ENCODE data around the gene TMEM39B. TPM values are rescaled to one million over a fixed set of nuclear protein-coding genes. Genes with fewer than 3 reads are reported as not detected.
"Not testable (repeated sequence)": the region's sequence is repeated elsewhere in the genome, so short reads cannot be mapped to it uniquely, and the experiment has no call there.

TMEM39B gene
- total RNA-seq, 1 experiment from 2014 or later = 14.3 TPM

- H3K27me3 ChIP-seq (ENCODE audit: control insufficient read depth, insufficient read depth, low read length); H3K4me3 ChIP-seq (ENCODE audit: insufficient read depth, low read depth, low read length); H3K36me3 ChIP-seq (replicated peaks; ENCODE audit: control insufficient read depth, insufficient read depth, low read length); DNase-seq: not testable (repeated sequence)
These were observed 40.7 kb downstream of the TMEM39B start for GRCh38 chr1:32113436-32113835.

GRCh38 chr1:32114420-32114819 is 41.7 kb downstream of the TMEM39B start:
- Histone ChIP-seq H3K36me3 (replicated peaks; ENCODE audit: control insufficient read depth, insufficient read depth, low read length) (no peaks in the 10 kb centered on the region), H3K4me3 (ENCODE audit: insufficient read depth, low read depth, low read length) (no peak overlapping the region), H3K27me3 (ENCODE audit: control insufficient read depth, insufficient read depth, low read length) (no peaks in the 10 kb centered on the region)
- no peak for DNase-seq

GRCh38 chr1:32115496-32115895 is 42.8 kb downstream of the TMEM39B start:
- DNase-seq = no peak
- Histone ChIP-seq H3K4me3 (ENCODE audit: insufficient read depth, low read depth, low read length) (no peak overlapping the region), H3K36me3 (replicated peaks; ENCODE audit: control insufficient read depth, insufficient read depth, low read length) (no peaks in the 10 kb centered on the region), H3K27me3 (ENCODE audit: control insufficient read depth, insufficient read depth, low read length) (no peaks in the 10 kb centered on the region)

DNA sequence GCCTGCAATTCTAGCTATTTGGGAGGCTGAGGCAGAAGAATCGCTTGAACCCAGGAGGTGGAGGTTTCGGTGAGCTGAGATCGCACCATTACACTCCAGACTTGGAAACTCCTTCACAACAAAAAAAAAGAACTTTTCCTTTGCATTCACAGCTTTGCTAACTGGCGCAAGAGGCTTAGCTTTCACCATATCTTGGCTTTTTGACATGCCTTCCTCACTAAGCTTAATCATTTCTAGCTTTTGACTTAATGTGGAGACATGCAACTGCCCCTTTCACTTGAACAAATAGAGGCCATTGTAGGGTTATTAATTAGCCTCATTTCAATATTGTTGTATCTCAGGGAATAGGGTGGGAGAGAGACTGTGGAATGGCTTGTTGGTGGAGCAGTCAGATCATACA is 43.8 kb downstream of the TMEM39B start:
- H3K4me3 ChIP-seq (ENCODE audit: insufficient read depth, low read depth, low read length) = no peak overlapping the region
- H3K36me3 ChIP-seq (replicated peaks; ENCODE audit: control insufficient read depth, insufficient read depth, low read length) = no peaks in the 10 kb centered on the region
- no peak for DNase-seq
- H3K27me3 ChIP-seq (ENCODE audit: control insufficient read depth, insufficient read depth, low read length) = no peaks in the 10 kb centered on the region

DNA sequence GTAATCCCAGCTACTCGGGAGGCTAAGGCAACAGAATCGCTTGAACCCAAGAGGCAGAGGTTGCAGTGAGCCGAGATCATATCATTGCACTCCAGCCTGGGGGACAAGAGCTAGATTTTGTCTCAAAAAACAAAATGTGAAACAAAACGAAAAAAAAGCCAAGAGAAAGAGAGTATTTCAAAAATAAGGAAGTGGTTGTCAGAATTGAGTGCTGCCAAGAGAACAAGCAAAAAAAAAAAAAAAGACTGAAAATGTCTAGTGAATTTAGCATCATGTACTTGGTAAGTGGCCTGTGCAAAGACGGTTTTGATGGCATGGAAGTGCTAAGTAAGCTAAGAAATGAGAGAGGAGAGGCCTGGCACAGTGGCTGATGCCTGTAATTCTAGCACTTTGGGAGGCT is 49.4 kb downstream of the TMEM39B start:
- Histone ChIP-seq H3K4me3 (ENCODE audit: insufficient read depth, low read depth, low read length) (no peak overlapping the region), H3K27me3 (ENCODE audit: control insufficient read depth, insufficient read depth, low read length) (no peaks in the 10 kb centered on the region), H3K36me3 (replicated peaks; ENCODE audit: control insufficient read depth, insufficient read depth, low read length) (no peaks in the 10 kb centered on the region; the same call in 1 of the 2 replicates)
- no peak for DNase-seq

- H3K4me3 ChIP-seq (ENCODE audit: insufficient read depth, low read depth, low read length); DNase-seq; H3K27me3 ChIP-seq (ENCODE audit: control insufficient read depth, insufficient read depth, low read length); H3K36me3 ChIP-seq (replicated peaks; ENCODE audit: control insufficient read depth, insufficient read depth, low read length): not testable (repeated sequence)
These were observed 50.6 kb downstream of the TMEM39B start for GRCh38 chr1:32123361-32123760.

DNA sequence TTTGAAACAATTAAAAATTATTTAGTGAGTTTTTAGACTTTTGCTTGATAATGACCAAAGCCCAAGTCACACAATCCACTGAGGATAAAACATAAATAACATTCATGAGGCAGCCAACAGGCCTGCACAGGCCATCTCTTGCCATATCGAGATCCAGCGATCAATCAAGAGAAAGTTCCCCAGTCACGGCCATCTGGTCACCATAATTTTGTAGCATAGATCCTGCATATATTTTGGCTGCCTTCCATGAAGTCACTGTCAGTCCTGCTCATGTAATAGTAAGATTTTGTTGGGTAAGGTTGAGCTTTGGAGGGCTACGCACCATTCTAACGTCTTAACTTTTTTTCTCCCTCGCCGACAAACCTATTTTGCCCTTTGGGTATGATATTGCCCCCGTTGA is 52.6 kb downstream of the TMEM39B start:
- Histone ChIP-seq H3K36me3 (replicated peaks; ENCODE audit: control insufficient read depth, insufficient read depth, low read length) (no peaks in the 10 kb centered on the region; the same call in 1 of the 2 replicates), H3K27me3 (ENCODE audit: control insufficient read depth, insufficient read depth, low read length) (no peaks in the 10 kb centered on the region), H3K4me3 (ENCODE audit: insufficient read depth, low read depth, low read length) (no peak overlapping the region)
- no peak for DNase-seq

DNA sequence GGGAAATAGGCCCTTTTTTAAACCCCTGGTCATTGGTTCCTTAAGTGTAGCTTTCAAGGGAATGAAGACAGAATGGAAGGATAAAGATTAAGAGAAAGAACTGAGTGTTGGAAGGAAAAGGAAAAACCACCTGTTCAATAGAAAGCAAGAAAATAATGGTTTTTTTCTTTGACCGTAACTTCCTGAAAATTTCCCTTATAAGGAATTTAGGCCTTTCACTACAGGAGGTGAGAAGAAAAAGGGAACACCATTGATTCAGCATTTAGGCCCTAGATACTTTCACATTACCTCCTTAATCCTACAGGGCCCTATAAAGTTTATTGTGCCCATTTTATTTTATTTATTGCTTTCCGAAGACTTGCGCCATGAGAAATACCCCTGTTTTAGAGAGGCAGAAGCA is 54.0 kb downstream of the TMEM39B start:
- H3K4me3 ChIP-seq (ENCODE audit: insufficient read depth, low read depth, low read length) = no peak overlapping the region
- H3K27me3 ChIP-seq (ENCODE audit: control insufficient read depth, insufficient read depth, low read length) = no peaks in the 10 kb centered on the region
- H3K36me3 ChIP-seq (replicated peaks; ENCODE audit: control insufficient read depth, insufficient read depth, low read length) = no peaks in the 10 kb centered on the region; the same call in 1 of the 2 replicates
- DNase-seq = no peak

DNA sequence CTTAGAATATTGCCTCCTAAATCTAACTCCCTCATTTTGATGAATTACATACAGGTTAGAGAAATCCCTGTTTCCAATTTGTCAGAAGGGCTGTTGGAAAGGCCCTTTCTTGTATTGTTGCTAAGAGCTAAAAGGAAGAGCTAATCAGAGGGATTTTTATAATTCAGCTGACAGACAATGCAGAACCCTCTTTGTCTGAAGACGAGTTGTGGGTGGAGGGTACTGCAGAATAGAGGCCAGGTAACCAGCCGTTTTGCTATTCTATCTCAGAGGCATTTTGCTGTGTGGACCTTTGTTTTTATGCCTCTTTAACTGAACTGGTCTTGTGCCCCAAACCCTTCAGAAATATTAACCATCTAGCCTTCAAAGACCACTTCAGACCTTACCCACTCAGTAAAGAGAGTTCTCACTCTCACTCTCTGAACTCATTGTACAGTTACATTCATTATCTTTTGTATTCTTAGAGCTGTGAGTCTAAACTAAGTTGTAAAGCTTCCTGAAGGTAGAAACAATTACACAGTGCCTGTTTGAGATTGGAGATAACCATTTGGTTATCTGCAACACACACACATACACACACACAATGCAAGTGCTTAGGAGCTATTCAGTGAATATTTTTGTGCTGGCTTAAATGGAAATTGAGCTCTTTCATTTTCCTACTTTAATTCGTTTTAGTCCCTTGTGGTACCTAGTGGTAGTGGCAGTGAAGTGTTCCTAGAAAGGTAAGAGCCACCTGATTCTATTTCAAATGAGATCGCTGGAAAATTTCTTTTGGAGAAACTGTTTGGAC is 54.9 kb downstream of the TMEM39B start:
- DNase-seq = no peak
- Histone ChIP-seq H3K27me3 (ENCODE audit: control insufficient read depth, insufficient read depth, low read length) (no peaks in the 10 kb centered on the region), H3K36me3 (replicated peaks; ENCODE audit: control insufficient read depth, insufficient read depth, low read length) (no peaks in the 10 kb centered on the region; the same call in 1 of the 2 replicates), H3K4me3 (ENCODE audit: insufficient read depth, low read depth, low read length) (no peak overlapping the region)

GRCh38 chr1:32128479-32128878 is 55.7 kb downstream of the TMEM39B start:
- DNase-seq = no peak
- no peak overlapping the region for H3K4me3 ChIP-seq (ENCODE audit: insufficient read depth, low read depth, low read length)
- no peaks in the 10 kb centered on the region for H3K27me3 ChIP-seq (ENCODE audit: control insufficient read depth, insufficient read depth, low read length)
- no peaks in the 10 kb centered on the region; the same call in 1 of the 2 replicates for H3K36me3 ChIP-seq (replicated peaks; ENCODE audit: control insufficient read depth, insufficient read depth, low read length)

DNA sequence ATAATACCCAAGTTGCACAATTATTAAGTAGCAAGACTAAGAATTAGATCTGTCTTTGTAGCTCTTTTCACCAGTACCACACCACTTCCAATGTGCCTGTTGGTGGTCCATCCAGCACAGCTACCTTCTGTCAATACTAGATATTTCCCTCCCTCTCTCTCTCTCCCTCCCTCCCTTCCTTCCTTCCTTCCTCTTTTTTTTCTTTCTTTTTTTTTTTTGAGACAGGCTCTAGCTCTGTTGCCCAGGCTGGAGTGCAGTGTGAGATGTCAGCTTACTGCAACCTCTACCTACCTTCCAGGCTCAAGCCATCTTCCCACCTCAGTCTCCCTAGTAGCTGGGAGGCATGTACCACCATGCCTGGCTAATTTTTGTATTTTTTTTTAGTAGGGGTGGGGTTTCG is 56.2 kb downstream of the TMEM39B start:
- Histone ChIP-seq H3K36me3 (replicated peaks; ENCODE audit: control insufficient read depth, insufficient read depth, low read length) (no peaks in the 10 kb centered on the region; the same call in 1 of the 2 replicates), H3K4me3 (ENCODE audit: insufficient read depth, low read depth, low read length) (no peak overlapping the region), H3K27me3 (ENCODE audit: control insufficient read depth, insufficient read depth, low read length) (no peaks in the 10 kb centered on the region)
- no peak for DNase-seq

DNA sequence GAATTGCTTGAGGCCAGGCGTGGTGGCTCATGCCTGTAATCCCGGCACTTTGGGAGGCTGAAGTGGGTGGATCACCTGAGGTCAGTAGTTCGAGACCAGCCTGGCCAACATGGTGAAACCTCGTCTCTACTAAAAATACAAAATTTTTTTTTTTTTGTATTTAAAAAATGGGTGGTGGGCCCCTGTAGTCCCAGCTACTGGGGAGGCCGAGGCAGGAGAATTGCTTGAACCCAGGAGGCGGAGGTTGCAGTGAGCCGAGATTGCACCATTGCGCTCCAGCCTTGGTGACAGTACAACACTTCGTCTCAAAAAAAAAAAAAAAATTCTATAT is 61.2 kb downstream of the TMEM39B start:
- not testable (repeated sequence) for H3K27me3 ChIP-seq (ENCODE audit: control insufficient read depth, insufficient read depth, low read length); DNase-seq; H3K36me3 ChIP-seq (replicated peaks; ENCODE audit: control insufficient read depth, insufficient read depth, low read length); H3K4me3 ChIP-seq (ENCODE audit: insufficient read depth, low read depth, low read length)

- no peaks in the 10 kb centered on the region for H3K36me3 ChIP-seq (replicated peaks; ENCODE audit: control insufficient read depth, insufficient read depth, low read length)
- no peak overlapping the region for H3K4me3 ChIP-seq (ENCODE audit: insufficient read depth, low read depth, low read length)
- H3K27me3 ChIP-seq (ENCODE audit: control insufficient read depth, insufficient read depth, low read length) = no peaks in the 10 kb centered on the region
- no peak for DNase-seq
These were observed 64.4 kb downstream of the TMEM39B start for GRCh38 chr1:32137111-32137510.

DNA sequence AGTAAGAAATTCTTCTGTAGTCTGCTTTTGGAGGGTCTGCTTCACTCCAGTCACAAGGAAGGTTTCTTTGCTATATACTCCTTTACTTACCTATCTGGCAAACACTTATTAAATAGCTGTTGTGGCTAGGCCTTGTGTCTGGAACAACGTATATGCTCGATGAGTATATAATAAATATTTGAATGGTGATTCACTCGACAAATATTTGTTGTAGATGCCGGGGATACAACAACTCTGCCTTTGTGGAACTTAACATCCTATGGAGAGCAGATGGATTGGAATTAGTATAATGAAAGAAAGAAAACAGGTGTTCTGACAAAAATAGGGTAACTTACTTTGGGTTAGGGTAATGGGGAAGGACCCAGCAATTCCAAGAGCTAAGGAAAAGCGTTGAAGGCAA is 66.2 kb downstream of the TMEM39B start:
- no peaks in the 10 kb centered on the region for H3K27me3 ChIP-seq (ENCODE audit: control insufficient read depth, insufficient read depth, low read length)
- no peaks in the 10 kb centered on the region for H3K36me3 ChIP-seq (replicated peaks; ENCODE audit: control insufficient read depth, insufficient read depth, low read length)
- H3K4me3 ChIP-seq (ENCODE audit: insufficient read depth, low read depth, low read length) = no peak overlapping the region
- no peak for DNase-seq

GRCh38 chr1:32142446-32143301 is 69.9 kb downstream of the TMEM39B start:
- no peak overlapping the region for H3K4me3 ChIP-seq (ENCODE audit: insufficient read depth, low read depth, low read length)
- no peak for DNase-seq
- no peaks in the 10 kb centered on the region for H3K36me3 ChIP-seq (replicated peaks; ENCODE audit: control insufficient read depth, insufficient read depth, low read length)
- no peaks in the 10 kb centered on the region for H3K27me3 ChIP-seq (ENCODE audit: control insufficient read depth, insufficient read depth, low read length)

Measured in H7 (cell line).